GM23338 (cell line): ENCODE results near the gene TBP. TPM values are rescaled to one million over a fixed set of nuclear protein-coding genes. Genes with fewer than 3 reads are reported as not detected.

Source experiments
- ATAC-seq: fragments of 200-7000 bp; cut with Tn5 transposase; 3 replicates; pipeline ENCODE4 v1.9.1; 2020
- DNase-seq: peaks from one replicate; pipeline ENCODE4 v3.0.0-alpha.2; 2015; ENCODE audit warnings: low spot score
- H2AFZ ChIP-seq: fragments of 200-600 bp; sonication (generic); 2 replicates; pipeline ENCODE4 v1.8.0; 2016; ENCODE audit warnings: antibody characterized with exemption, mild to moderate bottlenecking, moderate library complexity
- H3F3A ChIP-seq: fragments of 200-600 bp; sonication (generic); replicated peaks from 2 replicates; pipeline ENCODE4 v1.8.0; 2017; ENCODE audit warnings: antibody characterized with exemption, mixed run types, low read depth
- H3K27ac ChIP-seq: fragments of 200-600 bp; sonication (generic); 2 replicates; pipeline ENCODE4 v1.6.1; 2016; ENCODE audit warnings: low read depth
- H3K27me3 ChIP-seq: fragments of 200-600 bp; sonication (generic); 2 replicates; pipeline ENCODE4 v1.8.0; 2016; ENCODE audit warnings: mild to moderate bottlenecking, mixed run types, moderate library complexity; ENCODE audit not compliant: insufficient read depth
- H3K36me3 ChIP-seq: fragments of 200-600 bp; sonication (generic); 2 replicates; pipeline ENCODE4 v1.8.0; 2016; ENCODE audit warnings: mild to moderate bottlenecking; ENCODE audit not compliant: insufficient read depth
- H3K4me1 ChIP-seq: fragments of 200-600 bp; sonication (generic); 2 replicates; pipeline ENCODE4 v1.8.0; 2016; ENCODE audit warnings: mild to moderate bottlenecking, moderate library complexity; ENCODE audit not compliant: insufficient read depth
- H3K4me2 ChIP-seq: fragments of 200-600 bp; sonication (generic); 2 replicates; pipeline ENCODE4 v1.7.1; 2017; ENCODE audit warnings: mixed run types
- H3K4me3 ChIP-seq: fragments of 200-600 bp; sonication (generic); 2 replicates; pipeline ENCODE4 v1.6.1; 2016; ENCODE audit warnings: mixed run types
- H3K79me2 ChIP-seq: fragments of 200-600 bp; sonication (generic); replicated peaks from 2 replicates; pipeline ENCODE4 v1.8.0; 2017; ENCODE audit warnings: mild to moderate bottlenecking; ENCODE audit not compliant: insufficient read depth
- H3K9me2 ChIP-seq: fragments of 200-600 bp; sonication (generic); 2 replicates; pipeline ENCODE4 v1.8.0; 2017; ENCODE audit not compliant: insufficient read depth
- H4K20me1 ChIP-seq: fragments of 200-600 bp; sonication (generic); replicated peaks from 2 replicates; pipeline ENCODE4 v1.8.0; 2017; ENCODE audit warnings: mild to moderate bottlenecking; ENCODE audit not compliant: insufficient read depth
- H3K27ac Mint-ChIP-seq: 2 replicates; pipeline ENCODE4 v1.8.0; 2020; ENCODE audit warnings: inconsistent platforms, mild to moderate bottlenecking, moderate library complexity, mixed read lengths
- H3K27me3 Mint-ChIP-seq: 3 replicates; pipeline ENCODE4 v1.8.0; 2022; ENCODE audit warnings: low read depth, mild to moderate bottlenecking, moderate library complexity, mixed read lengths, inconsistent platforms; ENCODE audit not compliant: insufficient read depth, poor library complexity
- H3K36me3 Mint-ChIP-seq: 3 replicates; pipeline ENCODE4 v1.8.0; 2021; ENCODE audit warnings: low read depth, mild to moderate bottlenecking, inconsistent platforms, moderate library complexity, mixed read lengths
- H3K4me1 Mint-ChIP-seq: 3 replicates; pipeline ENCODE4 v1.8.0; 2020; ENCODE audit warnings: mild to moderate bottlenecking, inconsistent platforms, mixed read lengths
- H3K4me3 Mint-ChIP-seq: 3 replicates; pipeline ENCODE4 v1.8.0; 2021; ENCODE audit warnings: moderate library complexity, mild to moderate bottlenecking, inconsistent platforms, mixed read lengths
- H3K9me3 Mint-ChIP-seq: 3 replicates; pipeline ENCODE4 v1.8.0; 2020; ENCODE audit warnings: moderate library complexity, mild to moderate bottlenecking, inconsistent platforms, mixed read lengths
- CREB1 ChIP-seq: fragments of 250-450 bp; sonication (Bioruptor Pico); IDR thresholded peaks from 2 replicates; pipeline ENCODE4 v1.5.0; 2020; ENCODE audit warnings: low read depth, mild to moderate bottlenecking, moderate library complexity
- CTCF ChIP-seq, 2 experiments: fragments of 200-600 bp in 1 of 2; sonication (generic) in 1 of 2; conservative IDR thresholded peaks; 2 replicates each; pipeline versions ENCODE4 v1.5.1 to v1.6.1; 2016 to 2017; ENCODE audit warnings: antibody characterized with exemption in 2 of 2, low read depth in 2 of 2, mild to moderate bottlenecking in 2 of 2, moderate library complexity in 1 of 2
- ETS1 ChIP-seq: IDR thresholded peaks from 2 replicates; pipeline ENCODE4 v1.6.1; 2016; ENCODE audit warnings: antibody characterized with exemption
- EZH2phosphoT487 ChIP-seq: fragments of 200-600 bp; sonication (generic); IDR thresholded peaks from one replicate; pipeline ENCODE4 v1.8.1; 2018; ENCODE audit warnings: antibody characterized with exemption; ENCODE audit not compliant: unreplicated experiment
- NANOG ChIP-seq: IDR thresholded peaks from 2 replicates; pipeline ENCODE4 v1.6.1; 2016; ENCODE audit warnings: antibody characterized with exemption, borderline replicate concordance
- POLR2AphosphoS5 ChIP-seq: IDR thresholded peaks from 2 replicates; pipeline ENCODE4 v1.6.1; 2016; ENCODE audit warnings: antibody characterized with exemption, low read depth
- REST ChIP-seq: IDR thresholded peaks from one replicate; pipeline ENCODE4 v1.6.1; 2018; ENCODE audit warnings: antibody characterized with exemption; ENCODE audit not compliant: unreplicated experiment
- STAT1 ChIP-seq: IDR thresholded peaks from one replicate; pipeline ENCODE4 v1.6.1; 2016; ENCODE audit warnings: antibody characterized with exemption; ENCODE audit not compliant: unreplicated experiment
- ZNF331 ChIP-seq: fragments of 250-450 bp; sonication (Bioruptor Pico); IDR thresholded peaks from 2 replicates; pipeline ENCODE4 v1.5.0; 2020; ENCODE audit warnings: low read depth, mild to moderate bottlenecking, moderate library complexity
- ZNF462 ChIP-seq: fragments of 250-450 bp; sonication (Bioruptor Pico); IDR thresholded peaks from 2 replicates; pipeline ENCODE4 v1.5.0; 2020; ENCODE audit warnings: mild to moderate bottlenecking, moderate library complexity
- polyA plus RNA-seq: library from polyadenylated mRNA; unstranded; fragments of >200 nt; fragmentation: Nextera tagmentation; extraction: Ambion mirVana; gene quantifications from 2 replicates; pipeline ENCODE4 v1.2.1, GENCODE V29; 2016
- total RNA-seq: library from RNA; depleted of rRNA; stranded (reverse); fragments of >200 nt; shearing (Covaris generic); gene quantifications from 2 replicates; pipeline ENCODE4 v1.2.3, GENCODE V29; 2014

The TBP gene
- total and polyA plus RNA-seq, 2 experiments from 2014 or later, result 30.3 to 36.5 TPM

- no peak for TF ChIP-seq ZNF462 (CRISPR knock-in tag)
- no peak for TF ChIP-seq CTCF (conservative IDR thresholded peaks at IDR 0.05; ENCODE audit: low read depth in 2 of 2)
- TF ChIP-seq CREB1, result no peak
- no peak for TF ChIP-seq NANOG
Measured at GRCh38 chr6:170597278-170597677, 43.1 kb downstream of the TBP start (continued).

- Histone ChIP-seq H3K9me2 (peaks cover 13% of the 10 kb centered on the region; the same call in 1 of the 2 replicates), H3K4me3 (no peak overlapping the region), H4K20me1 (no peaks in the 10 kb centered on the region), H3K27me3 (no peaks in the 10 kb centered on the region), H3K79me2 (no peaks in the 10 kb centered on the region), H3F3A (no peaks in the 10 kb centered on the region), H3K27ac (no peak overlapping the region), H2AFZ (no peak overlapping the region), H3K36me3 (no peaks in the 10 kb centered on the region), H3K4me2 (no peak overlapping the region), H3K4me1 (peaks cover 19% of the 10 kb centered on the region; the same call in 1 of the 2 replicates)
- DNase-seq (no peak), ATAC-seq (no peak)
- peaks cover 17% of the 10 kb centered on the region for H3K4me1 Mint-ChIP-seq
- no peaks in the 10 kb centered on the region for H3K36me3 Mint-ChIP-seq
- peaks cover 4% of the 10 kb centered on the region for H3K27me3 Mint-ChIP-seq
- H3K4me3 Mint-ChIP-seq, result no peak overlapping the region
- peaks cover 4% of the 10 kb centered on the region; the same call in 1 of the 3 replicates for H3K9me3 Mint-ChIP-seq
- no peak overlapping the region for H3K27ac Mint-ChIP-seq
- TF ChIP-seq EZH2phosphoT487 (no peak), ZNF331 (CRISPR knock-in tag) (no peak), STAT1 (no peak), REST (no peak), POLR2AphosphoS5 (no peak), ETS1 (no peak)
Measured at GRCh38 chr6:170605574-170606259, 51.5 kb downstream of the TBP start.
